NCI-H2107 treated with DMSO at 0.1 percent for 48 hours (cell line): ENCODE results near the gene RHOG.

Experiments
- DNase-seq: peaks from one replicate; lab custom pipeline; 2025; ENCODE audit not compliant: unreplicated experiment; lab: John Stamatoyannopoulos, UW

Gene RHOG

GRCh38 chr11:3860375-3860774 is 19.6 kb upstream of the RHOG start:
- no peak for DNase-seq

GRCh38 chr11:3859373-3859881 is 18.7 kb upstream of the RHOG start:
- no peak for DNase-seq

- DNase-seq, result no peak
Measured at GRCh38 chr11:3857628-3858027, 16.9 kb upstream of the RHOG start.

- no peak for DNase-seq
Measured at GRCh38 chr11:3856856-3857553, 16.2 kb upstream of the RHOG start.

GRCh38 chr11:3855808-3856491 is 15.2 kb upstream of the RHOG start:
- DNase-seq, result no peak

GRCh38 chr11:3854977-3855807 is 14.4 kb upstream of the RHOG start, which contains the start of gene STIM1:
Gene STIM1, plus strand, starts transcription at chr11:3855664. Its CDS starts 607 bp downstream, at chr11:3856271.
- DNase-seq, result peak; percentile 74

GRCh38 chr11:3854660-3854976 is 13.9 kb upstream of the RHOG start:
- DNase-seq, result no peak

- no peak for DNase-seq
Measured at GRCh38 chr11:3853899-3854659, 13.3 kb upstream of the RHOG start.

- no peak for DNase-seq
Measured at GRCh38 chr11:3853545-3853842, 12.7 kb upstream of the RHOG start.

- DNase-seq, result no peak
Measured at GRCh38 chr11:3849297-3849874, 8.6 kb upstream of the RHOG start.

GRCh38 chr11:3845670-3846069 is 4.9 kb upstream of the RHOG start:
- no peak for DNase-seq

- DNase-seq, result no peak
Measured at GRCh38 chr11:3845246-3845645, 4.5 kb upstream of the RHOG start.

- DNase-seq, result no peak
Measured at GRCh38 chr11:3843326-3843725, 2.6 kb upstream of the RHOG start.

GRCh38 chr11:3841426-3842350 is 929 bp upstream of the RHOG start:
- DNase-seq, result peak; percentile 21

GRCh38 chr11:3840004-3840869 is 522 bp downstream of the RHOG start:
- DNase-seq, result no peak

GRCh38 chr11:3838504-3838903 is 2.3 kb downstream of the RHOG start:
- no peak for DNase-seq

GRCh38 chr11:3837793-3838192 is 3.0 kb downstream of the RHOG start:
- DNase-seq, result no peak

- no peak for DNase-seq
Measured at GRCh38 chr11:3836903-3837302, 3.9 kb downstream of the RHOG start.

- no peak for DNase-seq
Measured at GRCh38 chr11:3835751-3836150, 5.0 kb downstream of the RHOG start.
